SK-N-SH (cell line): ENCODE measurements around the gene RBSN.

ENCODE experiments used
- TAF1 ChIP-seq: IDR thresholded peaks from 2 replicates; pipeline ENCODE4 v1.6.1; 2012; ENCODE audit warnings: low read depth, mild to moderate bottlenecking, low read length, moderate library complexity, borderline replicate concordance
- TF ChIP-seq, protein P1 (sequence below): fragments of 200-600 bp; sonication (generic); IDR thresholded peaks from 2 replicates; pipeline ENCODE4 v1.6.1; 2017; ENCODE audit warnings: antibody characterized with exemption, mild to moderate bottlenecking, moderate library complexity
- TF ChIP-seq, protein P2 (sequence below): IDR thresholded peaks from 2 replicates; pipeline ENCODE4 v1.6.1; 2012; ENCODE audit warnings: mild to moderate bottlenecking, low read depth, low read length, moderate library complexity

DNA sequence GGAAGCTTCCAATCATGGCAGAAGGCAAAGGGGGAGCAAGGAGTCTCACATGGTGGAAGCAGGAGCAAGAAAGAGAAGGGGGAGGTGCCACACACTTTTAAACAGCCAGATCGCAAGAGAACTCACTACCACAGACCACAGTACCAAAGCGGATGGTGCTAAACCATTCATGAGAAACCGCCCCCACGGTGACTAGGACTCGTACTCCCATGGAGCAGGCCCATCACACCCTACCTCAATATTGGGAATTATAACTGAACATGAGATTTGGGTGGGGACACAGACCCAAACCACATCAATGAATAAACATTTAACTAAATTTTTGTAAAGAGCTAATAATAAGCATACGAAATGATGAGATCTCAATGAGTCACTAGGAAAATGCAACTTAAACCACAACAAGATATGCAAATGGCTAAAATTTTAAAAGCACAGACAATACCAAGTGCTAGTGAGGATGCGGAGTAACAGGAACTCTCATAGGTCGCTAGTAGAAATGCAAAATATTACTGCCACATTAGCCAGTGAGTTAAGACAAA, 43.9 kb downstream of the RBSN start:
- TF ChIP-seq TAF1, result no peak
- TF ChIP-seq, protein P1, sequence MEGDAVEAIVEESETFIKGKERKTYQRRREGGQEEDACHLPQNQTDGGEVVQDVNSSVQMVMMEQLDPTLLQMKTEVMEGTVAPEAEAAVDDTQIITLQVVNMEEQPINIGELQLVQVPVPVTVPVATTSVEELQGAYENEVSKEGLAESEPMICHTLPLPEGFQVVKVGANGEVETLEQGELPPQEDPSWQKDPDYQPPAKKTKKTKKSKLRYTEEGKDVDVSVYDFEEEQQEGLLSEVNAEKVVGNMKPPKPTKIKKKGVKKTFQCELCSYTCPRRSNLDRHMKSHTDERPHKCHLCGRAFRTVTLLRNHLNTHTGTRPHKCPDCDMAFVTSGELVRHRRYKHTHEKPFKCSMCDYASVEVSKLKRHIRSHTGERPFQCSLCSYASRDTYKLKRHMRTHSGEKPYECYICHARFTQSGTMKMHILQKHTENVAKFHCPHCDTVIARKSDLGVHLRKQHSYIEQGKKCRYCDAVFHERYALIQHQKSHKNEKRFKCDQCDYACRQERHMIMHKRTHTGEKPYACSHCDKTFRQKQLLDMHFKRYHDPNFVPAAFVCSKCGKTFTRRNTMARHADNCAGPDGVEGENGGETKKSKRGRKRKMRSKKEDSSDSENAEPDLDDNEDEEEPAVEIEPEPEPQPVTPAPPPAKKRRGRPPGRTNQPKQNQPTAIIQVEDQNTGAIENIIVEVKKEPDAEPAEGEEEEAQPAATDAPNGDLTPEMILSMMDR, result no peak
- TF ChIP-seq, protein P2, sequence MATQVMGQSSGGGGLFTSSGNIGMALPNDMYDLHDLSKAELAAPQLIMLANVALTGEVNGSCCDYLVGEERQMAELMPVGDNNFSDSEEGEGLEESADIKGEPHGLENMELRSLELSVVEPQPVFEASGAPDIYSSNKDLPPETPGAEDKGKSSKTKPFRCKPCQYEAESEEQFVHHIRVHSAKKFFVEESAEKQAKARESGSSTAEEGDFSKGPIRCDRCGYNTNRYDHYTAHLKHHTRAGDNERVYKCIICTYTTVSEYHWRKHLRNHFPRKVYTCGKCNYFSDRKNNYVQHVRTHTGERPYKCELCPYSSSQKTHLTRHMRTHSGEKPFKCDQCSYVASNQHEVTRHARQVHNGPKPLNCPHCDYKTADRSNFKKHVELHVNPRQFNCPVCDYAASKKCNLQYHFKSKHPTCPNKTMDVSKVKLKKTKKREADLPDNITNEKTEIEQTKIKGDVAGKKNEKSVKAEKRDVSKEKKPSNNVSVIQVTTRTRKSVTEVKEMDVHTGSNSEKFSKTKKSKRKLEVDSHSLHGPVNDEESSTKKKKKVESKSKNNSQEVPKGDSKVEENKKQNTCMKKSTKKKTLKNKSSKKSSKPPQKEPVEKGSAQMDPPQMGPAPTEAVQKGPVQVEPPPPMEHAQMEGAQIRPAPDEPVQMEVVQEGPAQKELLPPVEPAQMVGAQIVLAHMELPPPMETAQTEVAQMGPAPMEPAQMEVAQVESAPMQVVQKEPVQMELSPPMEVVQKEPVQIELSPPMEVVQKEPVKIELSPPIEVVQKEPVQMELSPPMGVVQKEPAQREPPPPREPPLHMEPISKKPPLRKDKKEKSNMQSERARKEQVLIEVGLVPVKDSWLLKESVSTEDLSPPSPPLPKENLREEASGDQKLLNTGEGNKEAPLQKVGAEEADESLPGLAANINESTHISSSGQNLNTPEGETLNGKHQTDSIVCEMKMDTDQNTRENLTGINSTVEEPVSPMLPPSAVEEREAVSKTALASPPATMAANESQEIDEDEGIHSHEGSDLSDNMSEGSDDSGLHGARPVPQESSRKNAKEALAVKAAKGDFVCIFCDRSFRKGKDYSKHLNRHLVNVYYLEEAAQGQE, result no peak
